ENCODE measurements around the gene SLC13A5.

GRCh38 chr17:6686026-6686425 is 27.1 kb downstream of the SLC13A5 start:
- TF ChIP-seq CTCF (conservative IDR thresholded peaks at IDR 0.05; ENCODE audit: low read depth, low read length), result no peak
- no peak for TF ChIP-seq EZH2phosphoT487 (IDR thresholded peaks at IDR 0.05; ENCODE audit: borderline replicate concordance, low read length)
- no peak for TF ChIP-seq EZH2 (IDR thresholded peaks at IDR 0.05; ENCODE audit: low read length, unreplicated experiment)

Data from PC-3 (cell line).